ENCODE data around the gene COL2A1. TPM values are rescaled to one million over a fixed set of nuclear protein-coding genes. Genes with fewer than 3 reads are reported as not detected.

COL2A1 gene
- total and polyA plus RNA-seq, 2 donors from 2014 or later: not detected

DNA sequence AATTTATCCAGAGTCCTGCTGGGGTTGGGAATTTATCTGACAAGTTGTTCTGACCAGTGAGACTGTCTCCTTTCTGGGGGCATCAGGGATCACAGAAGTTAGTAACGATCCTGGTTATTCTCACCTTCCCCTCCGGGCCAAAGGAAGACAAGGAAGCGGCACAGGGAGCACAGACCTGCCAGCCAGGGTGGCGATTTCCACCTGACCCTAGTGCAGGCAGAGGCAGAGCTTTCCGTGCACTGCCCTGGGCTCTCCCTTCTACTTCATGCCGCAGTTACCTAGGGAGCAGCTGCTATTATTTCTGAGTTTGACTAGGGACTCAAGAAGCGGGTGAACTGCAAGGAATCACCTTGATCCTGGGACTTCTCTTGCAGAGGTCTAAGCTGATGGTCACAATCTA is 33.4 kb downstream of the COL2A1 start:
- Histone ChIP-seq H3K36me3 (ENCODE audit: control insufficient read depth in 2 of 3, insufficient read depth in 3 of 3, low read length in 3 of 3) (peaks cover 0 to 12% (median 3%) of the 10 kb centered on the region in 3 donors), H3K4me3 (ENCODE audit: low read length in 3 of 3) (no peak overlapping the region), H3K27me3 (ENCODE audit: control insufficient read depth, insufficient read depth, low read length) (no peaks in the 10 kb centered on the region), H3K27ac (ENCODE audit: low read depth in 2 of 2, low read length in 2 of 2) (no peak overlapping the region), H3K9ac (ENCODE audit: low read length in 3 of 3) (no peak overlapping the region), H3K9me3 (ENCODE audit: control insufficient read depth in 2 of 3, insufficient read depth in 1 of 3, low read length in 3 of 3) (no peaks in the 10 kb centered on the region), H3K4me1 (ENCODE audit: control insufficient read depth in 2 of 3, insufficient read depth in 2 of 3, low read depth in 1 of 3, low read length in 3 of 3) (no peaks in the 10 kb centered on the region)
- DNase-seq (no peak), FAIRE-seq (no peak)
- TF ChIP-seq, protein P1, sequence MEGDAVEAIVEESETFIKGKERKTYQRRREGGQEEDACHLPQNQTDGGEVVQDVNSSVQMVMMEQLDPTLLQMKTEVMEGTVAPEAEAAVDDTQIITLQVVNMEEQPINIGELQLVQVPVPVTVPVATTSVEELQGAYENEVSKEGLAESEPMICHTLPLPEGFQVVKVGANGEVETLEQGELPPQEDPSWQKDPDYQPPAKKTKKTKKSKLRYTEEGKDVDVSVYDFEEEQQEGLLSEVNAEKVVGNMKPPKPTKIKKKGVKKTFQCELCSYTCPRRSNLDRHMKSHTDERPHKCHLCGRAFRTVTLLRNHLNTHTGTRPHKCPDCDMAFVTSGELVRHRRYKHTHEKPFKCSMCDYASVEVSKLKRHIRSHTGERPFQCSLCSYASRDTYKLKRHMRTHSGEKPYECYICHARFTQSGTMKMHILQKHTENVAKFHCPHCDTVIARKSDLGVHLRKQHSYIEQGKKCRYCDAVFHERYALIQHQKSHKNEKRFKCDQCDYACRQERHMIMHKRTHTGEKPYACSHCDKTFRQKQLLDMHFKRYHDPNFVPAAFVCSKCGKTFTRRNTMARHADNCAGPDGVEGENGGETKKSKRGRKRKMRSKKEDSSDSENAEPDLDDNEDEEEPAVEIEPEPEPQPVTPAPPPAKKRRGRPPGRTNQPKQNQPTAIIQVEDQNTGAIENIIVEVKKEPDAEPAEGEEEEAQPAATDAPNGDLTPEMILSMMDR (IDR thresholded peaks at IDR 0.05; ENCODE audit: borderline replicate concordance, extremely low read depth, insufficient read depth): no peak
- intact Hi-C loops (cut with DNase I): no loop called here

DNA sequence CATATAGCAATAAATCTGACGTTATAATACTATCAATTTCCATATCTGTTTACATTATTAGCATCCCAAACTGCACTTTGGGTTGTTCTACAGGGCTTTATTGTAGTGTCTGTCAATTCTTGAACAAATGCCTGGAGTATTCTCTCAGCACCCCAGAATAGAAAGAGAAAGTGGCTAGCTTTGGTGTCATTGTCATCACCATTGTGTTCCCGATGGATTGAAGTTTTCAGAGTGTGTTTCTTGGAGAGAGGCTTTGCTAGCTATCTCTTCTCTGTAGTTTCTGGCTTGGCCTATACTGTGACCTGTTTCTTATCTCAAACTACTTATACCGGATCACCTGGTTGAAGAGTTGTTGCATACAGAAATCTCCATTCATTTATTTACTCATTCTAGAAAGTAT is 34.4 kb downstream of the COL2A1 start:
- Histone ChIP-seq H3K4me3 (ENCODE audit: low read length in 3 of 3) (no peak overlapping the region), H3K27ac (ENCODE audit: low read depth in 2 of 2, low read length in 2 of 2) (no peak overlapping the region), H3K4me1 (ENCODE audit: control insufficient read depth in 2 of 3, insufficient read depth in 2 of 3, low read depth in 1 of 3, low read length in 3 of 3) (peaks cover 0 to 6% (median 2%) of the 10 kb centered on the region in 3 donors), H3K36me3 (ENCODE audit: control insufficient read depth in 2 of 3, insufficient read depth in 3 of 3, low read length in 3 of 3) (peaks cover 0 to 14% (median 5%) of the 10 kb centered on the region in 3 donors), H3K9me3 (ENCODE audit: control insufficient read depth in 2 of 3, insufficient read depth in 1 of 3, low read length in 3 of 3) (no peaks in the 10 kb centered on the region), H3K27me3 (ENCODE audit: control insufficient read depth, insufficient read depth, low read length) (no peaks in the 10 kb centered on the region), H3K9ac (ENCODE audit: low read length in 3 of 3) (no peak overlapping the region)
- TF ChIP-seq, protein P1 (IDR thresholded peaks at IDR 0.05; ENCODE audit: borderline replicate concordance, extremely low read depth, insufficient read depth): no peak
- DNase-seq (no peak), FAIRE-seq (no peak)
- intact Hi-C loops (cut with DNase I): no loop called here

GRCh38 chr12:47967461-47968321 is 36.6 kb downstream of the COL2A1 start:
- H3K27me3 ChIP-seq (ENCODE audit: control insufficient read depth, insufficient read depth, low read length): no peaks in the 10 kb centered on the region
- no peak for FAIRE-seq
- H3K4me1 ChIP-seq (ENCODE audit: control insufficient read depth in 2 of 3, insufficient read depth in 2 of 3, low read depth in 1 of 3, low read length in 3 of 3): peaks cover 4 to 15% (median 11%) of the 10 kb centered on the region in 3 donors
- no peaks in the 10 kb centered on the region for H3K9me3 ChIP-seq (ENCODE audit: control insufficient read depth in 2 of 3, insufficient read depth in 1 of 3, low read length in 3 of 3)
- intact Hi-C loops (cut with DNase I): no loop called here
- no peak overlapping the region for H3K4me3 ChIP-seq (ENCODE audit: low read length in 3 of 3)
- peak in 1 of 5 donors; percentile 66 for DNase-seq
- H3K36me3 ChIP-seq (ENCODE audit: control insufficient read depth in 2 of 3, insufficient read depth in 3 of 3, low read length in 3 of 3): peaks cover 0 to 14% (median 5%) of the 10 kb centered on the region in 3 donors
- H3K9ac ChIP-seq (ENCODE audit: low read length in 3 of 3): no peak overlapping the region
- no peak overlapping the region for H3K27ac ChIP-seq (ENCODE audit: low read depth in 2 of 2, low read length in 2 of 2)
- TF ChIP-seq, protein P1 (IDR thresholded peaks at IDR 0.05; ENCODE audit: borderline replicate concordance, extremely low read depth, insufficient read depth): no peak
